HG03064 (cell line): ENCODE measurements around the gene HLA-DOA.

ENCODE experiments used
- ATAC-seq: cut with Tn5 transposase; IDR thresholded peaks from one replicate; pipeline ENCODE4 v1.9.1; 2021; ENCODE audit warnings: low read depth; ENCODE audit not compliant: unreplicated experiment

The HLA-DOA gene

GRCh38 chr6:32980488-32981038, 28.8 kb downstream of the HLA-DOA start:
- ATAC-seq, result no peak

- ATAC-seq, result no peak
Measured at GRCh38 chr6:32979720-32980487, 29.5 kb downstream of the HLA-DOA start.

- no peak for ATAC-seq
Measured at GRCh38 chr6:32977953-32978324, 31.5 kb downstream of the HLA-DOA start.

GRCh38 chr6:32977272-32977952, 32.0 kb downstream of the HLA-DOA start:
- no peak for ATAC-seq

- ATAC-seq, result no peak
Measured at GRCh38 chr6:32976334-32977069, 32.9 kb downstream of the HLA-DOA start.

- ATAC-seq, result no peak
Measured at GRCh38 chr6:32975886-32976285, 33.5 kb downstream of the HLA-DOA start.

- no peak for ATAC-seq
Measured at GRCh38 chr6:32974541-32975308, 34.7 kb downstream of the HLA-DOA start.

GRCh38 chr6:32974016-32974333, 35.4 kb downstream of the HLA-DOA start:
- no peak for ATAC-seq

- ATAC-seq, result no peak
Measured at GRCh38 chr6:32973144-32974015, 36.0 kb downstream of the HLA-DOA start.

- no peak for ATAC-seq
Measured at GRCh38 chr6:32972353-32973143, 36.8 kb downstream of the HLA-DOA start.

GRCh38 chr6:32971581-32972352, 37.6 kb downstream of the HLA-DOA start:
- peak; percentile 31 for ATAC-seq

GRCh38 chr6:32971242-32971580, 38.2 kb downstream of the HLA-DOA start:
- no peak for ATAC-seq

GRCh38 chr6:32970413-32971241, 38.8 kb downstream of the HLA-DOA start:
- no peak for ATAC-seq

GRCh38 chr6:32969685-32970412, 39.5 kb downstream of the HLA-DOA start:
- ATAC-seq, result no peak

- ATAC-seq, result no peak
Measured at GRCh38 chr6:32968867-32969684, 40.3 kb downstream of the HLA-DOA start.
